BLaER1 (cell line): ENCODE measurements around the gene UGT1A5.

Experiments
- H3K27ac ChIP-seq: shearing (Covaris generic); formaldehyde crosslinking; 2 replicates; pipeline ENCODE4 v1.8.1; 2022
- H3K27me3 ChIP-seq: shearing (Covaris generic); formaldehyde crosslinking; 2 replicates; pipeline ENCODE4 v1.8.1; 2022
- H3K36me3 ChIP-seq: shearing (Covaris generic); formaldehyde crosslinking; 2 replicates; pipeline ENCODE4 v1.8.1; 2022
- H3K4me1 ChIP-seq: shearing (Covaris generic); formaldehyde crosslinking; 2 replicates; pipeline ENCODE4 v1.8.1; 2022
- H3K4me2 ChIP-seq: shearing (Covaris generic); formaldehyde crosslinking; 2 replicates; pipeline ENCODE4 v1.8.1; 2022
- H3K4me3 ChIP-seq: shearing (Covaris generic); formaldehyde crosslinking; 2 replicates; pipeline ENCODE4 v1.8.1; 2022
- H3K9ac ChIP-seq: shearing (Covaris generic); formaldehyde crosslinking; 2 replicates; pipeline ENCODE4 v1.8.1; 2022
- H3K9me3 ChIP-seq: shearing (Covaris generic); formaldehyde crosslinking; 2 replicates; pipeline ENCODE4 v1.8.1; 2022
- H4K20me1 ChIP-seq: shearing (Covaris generic); formaldehyde crosslinking; 2 replicates; pipeline ENCODE4 v1.8.1; 2022
- Cebpa-rat ChIP-seq: shearing (Covaris generic); IDR thresholded peaks from 2 replicates; pipeline ENCODE4 v1.8.1; 2022

Gene UGT1A5

GRCh38 chr2:233807966-233808935 lies 95.5 kb downstream of the UGT1A5 start:
- H3K4me1 ChIP-seq = no peaks in the 10 kb centered on the region
- no peak for TF ChIP-seq Cebpa-rat
- H4K20me1 ChIP-seq = no peaks in the 10 kb centered on the region
- no peak overlapping the region for H3K4me2 ChIP-seq
- no peaks in the 10 kb centered on the region for H3K27me3 ChIP-seq
- H3K9ac ChIP-seq = no peak overlapping the region
- no peak overlapping the region for H3K27ac ChIP-seq
- no peak overlapping the region for H3K4me3 ChIP-seq
- H3K9me3 ChIP-seq = no peaks in the 10 kb centered on the region
- no peaks in the 10 kb centered on the region for H3K36me3 ChIP-seq

- H3K9ac ChIP-seq = no peak overlapping the region
- no peak overlapping the region for H3K27ac ChIP-seq
- no peaks in the 10 kb centered on the region for H4K20me1 ChIP-seq
- H3K4me3 ChIP-seq = no peak overlapping the region
- H3K9me3 ChIP-seq = no peaks in the 10 kb centered on the region
- no peaks in the 10 kb centered on the region for H3K36me3 ChIP-seq
- H3K27me3 ChIP-seq = no peaks in the 10 kb centered on the region
- H3K4me1 ChIP-seq = no peaks in the 10 kb centered on the region
- TF ChIP-seq Cebpa-rat = no peak
- H3K4me2 ChIP-seq = no peak overlapping the region
Observed at GRCh38 chr2:233810385-233810784, 97.7 kb downstream of the UGT1A5 start.

- no peak overlapping the region for H3K27ac ChIP-seq
- no peak overlapping the region for H3K4me3 ChIP-seq
- TF ChIP-seq Cebpa-rat = no peak
- no peak overlapping the region for H3K4me2 ChIP-seq
- H3K4me1 ChIP-seq = no peaks in the 10 kb centered on the region
- H3K27me3 ChIP-seq = no peaks in the 10 kb centered on the region
- H3K9ac ChIP-seq = no peak overlapping the region
- no peaks in the 10 kb centered on the region for H4K20me1 ChIP-seq
- no peaks in the 10 kb centered on the region for H3K36me3 ChIP-seq
- H3K9me3 ChIP-seq = no peaks in the 10 kb centered on the region
Observed at GRCh38 chr2:233811087-233811486, 98.4 kb downstream of the UGT1A5 start.

GRCh38 chr2:233811732-233812131 lies 99.0 kb downstream of the UGT1A5 start:
- Histone ChIP-seq H3K27ac (no peak overlapping the region), H3K4me3 (no peak overlapping the region), H3K36me3 (no peaks in the 10 kb centered on the region), H3K9me3 (no peaks in the 10 kb centered on the region), H4K20me1 (no peaks in the 10 kb centered on the region), H3K9ac (no peak overlapping the region), H3K27me3 (no peaks in the 10 kb centered on the region), H3K4me1 (peaks cover 5% of the 10 kb centered on the region), H3K4me2 (no peak overlapping the region)
- no peak for TF ChIP-seq Cebpa-rat

- Histone ChIP-seq H3K4me3 (no peak overlapping the region), H3K36me3 (no peaks in the 10 kb centered on the region), H3K4me1 (peaks cover 20% of the 10 kb centered on the region), H3K9me3 (no peaks in the 10 kb centered on the region), H3K27ac (no peak overlapping the region), H4K20me1 (no peaks in the 10 kb centered on the region), H3K4me2 (no peak overlapping the region), H3K27me3 (no peaks in the 10 kb centered on the region), H3K9ac (no peak overlapping the region)
- no peak for TF ChIP-seq Cebpa-rat
Observed at GRCh38 chr2:233813236-233814055, 100.7 kb downstream of the UGT1A5 start.

- Histone ChIP-seq H3K27me3 (no peaks in the 10 kb centered on the region), H3K4me3 (no peak overlapping the region), H3K9ac (no peak overlapping the region), H3K36me3 (no peaks in the 10 kb centered on the region), H3K27ac (no peak overlapping the region), H4K20me1 (no peaks in the 10 kb centered on the region), H3K4me2 (no peak overlapping the region), H3K4me1 (peaks cover 20% of the 10 kb centered on the region), H3K9me3 (no peaks in the 10 kb centered on the region)
- no peak for TF ChIP-seq Cebpa-rat
Observed at GRCh38 chr2:233814056-233814835, 101.5 kb downstream of the UGT1A5 start.

- Histone ChIP-seq H3K4me3 (no peak overlapping the region), H3K27ac (no peak overlapping the region), H3K9ac (no peak overlapping the region), H3K36me3 (no peaks in the 10 kb centered on the region), H3K27me3 (no peaks in the 10 kb centered on the region), H4K20me1 (no peaks in the 10 kb centered on the region), H3K4me1 (peaks cover 20% of the 10 kb centered on the region), H3K4me2 (no peak overlapping the region), H3K9me3 (no peaks in the 10 kb centered on the region)
- TF ChIP-seq Cebpa-rat = no peak
Observed at GRCh38 chr2:233815861-233816260, 103.2 kb downstream of the UGT1A5 start.

GRCh38 chr2:233816334-233816733 lies 103.6 kb downstream of the UGT1A5 start:
- Histone ChIP-seq H3K4me2 (peak overlapping the region; percentile 72), H4K20me1 (no peaks in the 10 kb centered on the region), H3K4me3 (no peak overlapping the region), H3K36me3 (no peaks in the 10 kb centered on the region), H3K9ac (0 out of 2 replicates have a peak overlapping the region, but pooled peaks have one; percentile 57), H3K27ac (no peak overlapping the region), H3K4me1 (peaks cover 20% of the 10 kb centered on the region), H3K9me3 (no peaks in the 10 kb centered on the region), H3K27me3 (no peaks in the 10 kb centered on the region)
- no peak for TF ChIP-seq Cebpa-rat

- Histone ChIP-seq H3K4me3 (no peak overlapping the region), H3K27ac (no peak overlapping the region), H3K4me1 (peaks cover 20% of the 10 kb centered on the region), H3K4me2 (peak overlapping the region; percentile 72), H3K9me3 (no peaks in the 10 kb centered on the region), H3K27me3 (no peaks in the 10 kb centered on the region), H3K9ac (0 out of 2 replicates have a peak overlapping the region, but pooled peaks have one; percentile 57), H3K36me3 (no peaks in the 10 kb centered on the region), H4K20me1 (no peaks in the 10 kb centered on the region)
- no peak for TF ChIP-seq Cebpa-rat
Observed at GRCh38 chr2:233816771-233817170, 104.1 kb downstream of the UGT1A5 start.
